Measurements from ENCODE around the gene TMEM8B. TPM values are rescaled to one million over a fixed set of nuclear protein-coding genes. Genes with fewer than 3 reads are reported as not detected.

TMEM8B gene
- total and polyA plus RNA-seq, 9 of the 15 experiments (the other 6 are each of a cell fraction or from before 2014, with no cell fraction given), result 0.01 to 2.2 (median 1.1) TPM

DNA sequence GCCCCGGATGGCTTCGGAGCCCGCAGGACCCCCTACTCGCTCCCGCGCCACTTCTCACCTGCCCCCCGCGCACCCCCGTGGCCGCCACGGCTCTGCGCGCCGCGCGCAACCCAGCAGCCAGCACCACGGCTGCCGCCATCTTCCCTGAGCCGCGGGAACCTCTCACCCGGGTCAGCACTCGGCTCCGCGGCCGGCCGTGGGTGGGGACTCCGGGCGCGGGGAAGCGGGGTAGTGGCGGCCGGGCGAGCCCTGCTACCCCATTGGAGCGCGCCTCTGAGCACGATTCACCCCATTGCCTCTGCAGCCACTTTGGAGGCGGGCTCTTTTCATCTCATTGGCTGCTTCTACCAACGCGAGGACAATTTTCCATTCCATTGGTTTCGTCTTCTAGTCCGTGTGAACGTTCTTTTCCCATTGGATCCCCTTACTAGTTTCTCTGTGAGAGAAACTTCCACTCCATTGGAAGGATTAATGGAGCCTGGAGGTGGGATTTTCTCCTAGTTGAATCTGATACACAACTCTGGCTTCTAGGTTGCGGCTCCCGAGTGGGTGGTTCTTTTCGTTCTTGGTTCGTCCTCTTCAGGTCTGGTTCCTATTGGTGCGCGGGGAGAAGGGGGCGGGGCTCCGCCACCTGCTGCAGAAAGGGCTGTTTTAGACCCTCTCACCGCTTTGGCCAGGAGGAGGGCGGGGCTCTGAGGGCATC, 14.0 kb upstream of the TMEM8B start, which contains the start of gene HINT2 (continued):
- TF ChIP-seq, protein P1, sequence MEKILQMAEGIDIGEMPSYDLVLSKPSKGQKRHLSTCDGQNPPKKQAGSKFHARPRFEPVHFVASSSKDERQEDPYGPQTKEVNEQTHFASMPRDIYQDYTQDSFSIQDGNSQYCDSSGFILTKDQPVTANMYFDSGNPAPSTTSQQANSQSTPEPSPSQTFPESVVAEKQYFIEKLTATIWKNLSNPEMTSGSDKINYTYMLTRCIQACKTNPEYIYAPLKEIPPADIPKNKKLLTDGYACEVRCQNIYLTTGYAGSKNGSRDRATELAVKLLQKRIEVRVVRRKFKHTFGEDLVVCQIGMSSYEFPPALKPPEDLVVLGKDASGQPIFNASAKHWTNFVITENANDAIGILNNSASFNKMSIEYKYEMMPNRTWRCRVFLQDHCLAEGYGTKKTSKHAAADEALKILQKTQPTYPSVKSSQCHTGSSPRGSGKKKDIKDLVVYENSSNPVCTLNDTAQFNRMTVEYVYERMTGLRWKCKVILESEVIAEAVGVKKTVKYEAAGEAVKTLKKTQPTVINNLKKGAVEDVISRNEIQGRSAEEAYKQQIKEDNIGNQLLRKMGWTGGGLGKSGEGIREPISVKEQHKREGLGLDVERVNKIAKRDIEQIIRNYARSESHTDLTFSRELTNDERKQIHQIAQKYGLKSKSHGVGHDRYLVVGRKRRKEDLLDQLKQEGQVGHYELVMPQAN (IDR thresholded peaks at IDR 0.05; ENCODE audit: borderline replicate concordance), result no peak
- TF ChIP-seq CBX1 (IDR thresholded peaks at IDR 0.05; ENCODE audit: low read depth) (peak; percentile 61; the same call in 1 of the 2 replicates), HMG20B (CRISPR knock-in tag; IDR thresholded peaks at IDR 0.05) (no peak), FIP1L1 (IDR thresholded peaks at IDR 0.05; ENCODE audit: low read depth, low read length, poor library complexity, severe bottlenecking) (peak; percentile 70), ESRRA (IDR thresholded peaks at IDR 0.05; ENCODE audit: borderline replicate concordance, low read depth) (no peak), ZNF282 (CRISPR knock-in tag; IDR thresholded peaks at IDR 0.05) (0 out of 2 replicates have a peak, but pooled peaks have one; percentile 22), KDM5B (IDR thresholded peaks at IDR 0.05; ENCODE audit: insufficient replicate concordance, low read depth, low read length) (peak; percentile 77), NFRKB (IDR thresholded peaks at IDR 0.05; ENCODE audit: low read depth) (peak; percentile 50; the same call in 1 of the 2 replicates), JUND (IDR thresholded peaks at IDR 0.05; ENCODE audit: borderline replicate concordance, low read depth, low read length) (no peak), JUND (tag; IDR thresholded peaks at IDR 0.05; ENCODE audit: borderline replicate concordance, low read depth, low read length) (no peak), ZNF589 (CRISPR knock-in tag; IDR thresholded peaks at IDR 0.05; ENCODE audit: low read depth) (no peak), CREB1 (IDR thresholded peaks at IDR 0.05) (peak; percentile 25; the same call in 1 of the 2 replicates), CREB1 (CRISPR knock-in tag; IDR thresholded peaks at IDR 0.05) (peak; percentile 45), FOSL1 (tag; conservative IDR thresholded peaks at IDR 0.05) (0 out of 2 replicates have a peak, but pooled peaks have one; percentile 9), DACH1 (IDR thresholded peaks at IDR 0.05; ENCODE audit: partially characterized antibody) (no peak), HNRNPLL (IDR thresholded peaks at IDR 0.05; ENCODE audit: low read depth, low read length, poor library complexity, severe bottlenecking) (peak; percentile 26), POLR2AphosphoS5 (IDR thresholded peaks at IDR 0.05; ENCODE audit: control insufficient read depth, insufficient read depth, low read depth, low read length) (peak; percentile 76)
- TF ChIP-seq, protein P2, sequence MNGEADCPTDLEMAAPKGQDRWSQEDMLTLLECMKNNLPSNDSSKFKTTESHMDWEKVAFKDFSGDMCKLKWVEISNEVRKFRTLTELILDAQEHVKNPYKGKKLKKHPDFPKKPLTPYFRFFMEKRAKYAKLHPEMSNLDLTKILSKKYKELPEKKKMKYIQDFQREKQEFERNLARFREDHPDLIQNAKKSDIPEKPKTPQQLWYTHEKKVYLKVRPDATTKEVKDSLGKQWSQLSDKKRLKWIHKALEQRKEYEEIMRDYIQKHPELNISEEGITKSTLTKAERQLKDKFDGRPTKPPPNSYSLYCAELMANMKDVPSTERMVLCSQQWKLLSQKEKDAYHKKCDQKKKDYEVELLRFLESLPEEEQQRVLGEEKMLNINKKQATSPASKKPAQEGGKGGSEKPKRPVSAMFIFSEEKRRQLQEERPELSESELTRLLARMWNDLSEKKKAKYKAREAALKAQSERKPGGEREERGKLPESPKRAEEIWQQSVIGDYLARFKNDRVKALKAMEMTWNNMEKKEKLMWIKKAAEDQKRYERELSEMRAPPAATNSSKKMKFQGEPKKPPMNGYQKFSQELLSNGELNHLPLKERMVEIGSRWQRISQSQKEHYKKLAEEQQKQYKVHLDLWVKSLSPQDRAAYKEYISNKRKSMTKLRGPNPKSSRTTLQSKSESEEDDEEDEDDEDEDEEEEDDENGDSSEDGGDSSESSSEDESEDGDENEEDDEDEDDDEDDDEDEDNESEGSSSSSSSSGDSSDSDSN (IDR thresholded peaks at IDR 0.05; ENCODE audit: borderline replicate concordance in 1 of 2, low read depth in 2 of 2, low read length in 2 of 2), result peak in 1 of 2 experiments; percentile 69; a peak in 1 of 4 replicates
- TF ChIP-seq, protein P3, sequence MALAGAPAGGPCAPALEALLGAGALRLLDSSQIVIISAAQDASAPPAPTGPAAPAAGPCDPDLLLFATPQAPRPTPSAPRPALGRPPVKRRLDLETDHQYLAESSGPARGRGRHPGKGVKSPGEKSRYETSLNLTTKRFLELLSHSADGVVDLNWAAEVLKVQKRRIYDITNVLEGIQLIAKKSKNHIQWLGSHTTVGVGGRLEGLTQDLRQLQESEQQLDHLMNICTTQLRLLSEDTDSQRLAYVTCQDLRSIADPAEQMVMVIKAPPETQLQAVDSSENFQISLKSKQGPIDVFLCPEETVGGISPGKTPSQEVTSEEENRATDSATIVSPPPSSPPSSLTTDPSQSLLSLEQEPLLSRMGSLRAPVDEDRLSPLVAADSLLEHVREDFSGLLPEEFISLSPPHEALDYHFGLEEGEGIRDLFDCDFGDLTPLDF (CRISPR knock-in tag; IDR thresholded peaks at IDR 0.05), result peak; percentile 67; the same call in 1 of the 2 replicates
- TF ChIP-seq, protein P4, sequence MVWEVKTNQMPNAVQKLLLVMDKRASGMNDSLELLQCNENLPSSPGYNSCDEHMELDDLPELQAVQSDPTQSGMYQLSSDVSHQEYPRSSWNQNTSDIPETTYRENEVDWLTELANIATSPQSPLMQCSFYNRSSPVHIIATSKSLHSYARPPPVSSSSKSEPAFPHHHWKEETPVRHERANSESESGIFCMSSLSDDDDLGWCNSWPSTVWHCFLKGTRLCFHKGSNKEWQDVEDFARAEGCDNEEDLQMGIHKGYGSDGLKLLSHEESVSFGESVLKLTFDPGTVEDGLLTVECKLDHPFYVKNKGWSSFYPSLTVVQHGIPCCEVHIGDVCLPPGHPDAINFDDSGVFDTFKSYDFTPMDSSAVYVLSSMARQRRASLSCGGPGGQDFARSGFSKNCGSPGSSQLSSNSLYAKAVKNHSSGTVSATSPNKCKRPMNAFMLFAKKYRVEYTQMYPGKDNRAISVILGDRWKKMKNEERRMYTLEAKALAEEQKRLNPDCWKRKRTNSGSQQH (CRISPR knock-in tag; IDR thresholded peaks at IDR 0.05), result no peak
